GM21367 (cell line): Measurements from ENCODE around the gene PKD1.
"Not testable (repeated sequence)": the region's sequence is repeated elsewhere in the genome, so short reads cannot be mapped to it uniquely, and the experiment has no call there.

Experiments used
- ATAC-seq: cut with Tn5 transposase; IDR thresholded peaks from one replicate; pipeline ENCODE4 v1.9.1; 2021; ENCODE audit not compliant: unreplicated experiment

The PKD1 gene

DNA sequence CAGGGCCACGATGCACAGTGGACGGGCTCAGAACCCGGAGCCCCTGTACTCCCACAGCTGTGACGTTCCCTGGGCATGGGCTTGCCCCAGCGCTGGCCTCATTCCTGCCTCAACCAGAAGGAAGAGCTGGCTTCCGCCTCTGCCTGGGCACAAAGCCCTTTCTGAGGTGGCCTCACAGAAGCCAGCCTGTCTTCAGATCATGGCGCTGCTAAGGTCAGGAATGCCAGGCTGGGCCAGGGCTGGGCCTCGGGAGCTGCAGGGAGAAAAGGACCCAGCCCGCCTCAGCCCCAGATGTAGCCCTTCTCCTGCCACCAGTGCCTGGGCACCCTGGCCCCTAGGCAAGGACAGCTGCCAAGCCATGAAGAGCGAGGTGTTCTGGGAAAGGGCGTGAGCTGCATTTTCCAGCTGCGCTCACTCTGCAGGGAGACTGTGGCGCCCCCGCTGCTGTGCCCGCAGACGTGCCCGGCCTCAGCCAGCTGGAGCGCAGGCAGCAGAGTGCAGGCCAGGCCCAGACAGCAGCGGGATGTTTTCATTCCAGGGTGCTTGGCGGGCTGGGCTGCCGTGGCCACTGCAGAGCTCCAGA lies 9.4 kb downstream of the PKD1 start:
- ATAC-seq, result not testable (repeated sequence)

DNA sequence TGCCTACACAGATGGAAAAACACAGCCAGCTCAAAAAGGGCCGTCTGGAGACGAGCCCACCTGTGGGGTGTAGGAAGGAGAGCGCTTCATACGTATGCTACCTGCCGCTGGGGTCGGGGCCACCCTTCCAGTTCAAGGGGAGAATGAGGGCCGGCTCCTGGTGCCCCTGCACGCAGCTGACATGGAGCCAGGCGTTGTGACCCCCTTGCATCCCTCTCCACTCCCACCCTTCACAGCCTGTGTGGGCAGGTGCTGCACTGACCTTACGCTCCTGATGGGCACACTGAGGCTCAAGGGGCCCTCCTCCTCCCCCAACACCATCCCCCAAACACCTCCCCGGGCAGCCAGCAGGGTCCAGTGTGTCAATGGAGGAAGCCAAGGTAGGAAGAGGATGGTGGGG lies 10.1 kb downstream of the PKD1 start:
- not testable (repeated sequence) for ATAC-seq

DNA sequence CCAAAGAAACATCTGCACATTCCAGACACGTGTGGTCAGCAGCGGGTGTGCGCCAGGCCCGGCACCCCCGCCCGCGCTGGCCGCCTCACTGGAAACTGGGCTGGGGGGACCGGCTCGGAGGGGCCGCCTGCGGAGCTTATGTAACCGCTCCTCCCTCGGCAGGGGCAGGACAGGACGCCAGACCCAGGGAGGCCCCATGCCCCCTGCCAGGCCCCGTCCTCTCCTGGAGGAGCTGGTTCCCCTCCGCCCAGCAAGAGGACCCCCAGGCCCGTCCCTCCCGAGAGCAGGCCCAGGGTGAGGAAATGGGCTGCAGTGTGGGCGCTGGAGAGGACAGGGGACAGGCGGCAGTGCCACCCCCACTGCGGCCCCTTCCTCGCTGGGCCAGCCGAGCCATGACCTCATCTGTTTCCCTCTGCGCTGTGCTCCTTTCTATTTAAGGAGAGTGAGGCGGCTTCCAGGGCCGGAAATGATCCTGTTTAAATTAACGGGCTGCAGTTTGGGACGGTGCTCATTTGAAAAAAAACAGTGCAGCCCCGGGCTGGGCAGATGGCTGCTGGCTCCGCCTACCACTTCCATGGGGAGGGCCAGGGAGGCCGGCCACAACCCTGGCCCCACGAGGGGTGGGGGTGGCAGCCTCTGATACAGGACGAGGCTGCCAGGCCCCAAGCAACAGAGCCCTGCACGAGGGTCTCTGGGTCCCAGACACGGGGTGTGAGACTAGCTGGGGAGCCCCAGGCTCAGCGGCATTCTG lies 10.8 kb downstream of the PKD1 start:
- ATAC-seq, result not testable (repeated sequence)

DNA sequence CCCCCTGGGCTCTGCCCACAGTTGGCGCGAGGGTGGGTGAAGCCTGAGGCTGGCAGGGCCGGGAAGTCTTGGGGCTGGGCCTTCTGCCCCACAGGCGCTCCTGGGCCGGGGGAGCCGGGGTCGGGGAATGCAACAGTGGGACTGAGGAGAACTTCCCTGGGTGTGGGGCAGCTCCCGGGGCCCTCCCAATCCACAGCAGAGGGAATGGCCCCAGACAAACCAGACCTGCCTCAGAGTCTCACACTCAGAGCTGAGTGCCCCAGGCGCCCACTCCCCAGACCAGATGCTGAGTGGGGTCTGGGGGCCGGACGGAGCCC lies 11.4 kb downstream of the PKD1 start:
- ATAC-seq, result not testable (repeated sequence)

DNA sequence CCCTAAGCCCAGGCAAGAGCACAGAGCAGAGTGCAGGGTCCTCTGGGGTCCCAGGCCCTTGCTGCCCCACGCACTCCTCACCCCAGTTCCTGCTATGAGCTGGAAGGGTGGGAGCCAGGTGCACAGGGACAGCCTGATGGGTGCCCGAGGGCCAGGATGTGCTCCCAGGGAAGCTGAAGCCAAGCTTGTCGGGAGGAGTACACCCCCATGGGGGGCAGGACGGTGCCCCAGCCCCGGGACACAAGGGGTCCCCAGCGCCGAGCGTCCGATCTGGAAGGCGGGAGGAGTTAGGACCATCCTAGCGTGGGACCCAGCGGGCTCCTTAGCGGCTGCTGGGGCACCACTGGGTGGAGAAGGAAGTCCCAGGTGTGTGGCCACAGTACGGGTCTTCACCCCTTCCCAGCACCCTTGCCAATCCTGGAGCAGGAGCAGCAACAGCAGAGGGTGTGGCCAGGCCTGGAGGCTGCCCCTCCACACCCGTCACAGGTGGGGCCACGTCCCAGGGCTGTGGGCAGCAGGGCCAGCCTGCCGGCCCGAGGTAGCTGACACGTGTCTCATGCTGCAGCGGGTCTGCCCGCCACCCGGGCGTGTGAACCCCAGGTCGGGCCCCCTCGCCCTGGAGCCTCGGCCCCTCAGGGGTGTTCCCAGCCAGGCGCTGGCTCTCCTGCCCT lies 11.9 kb downstream of the PKD1 start:
- ATAC-seq, result not testable (repeated sequence)

DNA sequence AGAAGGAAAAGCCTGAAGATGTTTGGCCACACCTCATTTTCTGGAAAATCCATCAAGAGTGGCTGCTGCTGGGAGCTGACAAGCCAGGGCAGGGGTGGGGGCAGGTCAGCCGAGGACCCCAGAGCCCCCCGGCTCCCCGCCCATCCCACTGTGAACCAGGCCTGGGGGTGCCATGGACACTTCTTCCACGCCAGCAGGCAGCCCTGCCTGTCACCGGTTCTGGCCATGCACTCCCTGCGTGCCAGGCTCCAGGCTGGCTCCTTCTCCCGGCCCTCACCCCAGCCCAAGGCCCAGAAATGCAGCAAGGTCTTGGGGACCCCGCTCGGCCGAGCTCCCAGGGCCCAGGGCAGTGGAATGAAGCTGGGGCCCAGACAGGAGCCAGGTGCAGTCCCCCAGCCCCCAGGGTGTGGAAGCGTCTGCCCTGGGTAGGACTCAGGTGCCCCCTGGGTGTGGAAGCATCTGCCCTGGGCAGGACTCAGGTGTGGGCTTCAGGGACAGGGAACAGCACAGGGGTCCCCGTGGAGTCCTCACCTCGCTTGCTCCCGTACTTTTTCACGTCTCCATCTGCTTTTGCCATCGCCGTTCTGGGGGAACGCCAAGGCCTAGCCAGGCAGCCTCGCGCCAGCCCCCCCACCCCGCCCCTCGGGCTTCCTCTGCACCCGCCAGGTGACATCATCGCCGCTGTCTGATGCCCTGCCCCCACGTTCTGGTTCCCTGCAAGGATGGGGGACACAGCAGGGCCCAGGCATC lies 12.6 kb downstream of the PKD1 start:
- not testable (repeated sequence) for ATAC-seq

DNA sequence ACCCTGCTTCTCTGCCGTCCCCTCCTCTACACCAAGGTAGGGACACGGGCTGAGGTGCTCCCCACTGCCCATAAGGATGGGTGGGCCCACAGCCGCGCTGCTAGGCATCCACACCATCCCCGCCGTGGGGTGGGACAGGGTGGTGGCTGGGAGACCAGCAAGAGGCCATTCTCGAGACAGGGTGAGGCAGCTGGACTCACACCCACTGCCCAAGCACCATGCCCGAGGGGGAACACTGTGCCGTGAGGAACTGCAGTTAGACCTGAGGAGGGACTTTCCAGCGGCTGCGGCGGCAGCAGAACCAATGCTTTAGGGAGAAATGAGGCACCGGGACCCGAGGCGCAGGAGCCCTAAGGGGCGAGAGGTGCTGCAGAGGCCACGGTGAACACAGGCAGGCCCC lies 13.3 kb downstream of the PKD1 start:
- no peak for ATAC-seq

DNA sequence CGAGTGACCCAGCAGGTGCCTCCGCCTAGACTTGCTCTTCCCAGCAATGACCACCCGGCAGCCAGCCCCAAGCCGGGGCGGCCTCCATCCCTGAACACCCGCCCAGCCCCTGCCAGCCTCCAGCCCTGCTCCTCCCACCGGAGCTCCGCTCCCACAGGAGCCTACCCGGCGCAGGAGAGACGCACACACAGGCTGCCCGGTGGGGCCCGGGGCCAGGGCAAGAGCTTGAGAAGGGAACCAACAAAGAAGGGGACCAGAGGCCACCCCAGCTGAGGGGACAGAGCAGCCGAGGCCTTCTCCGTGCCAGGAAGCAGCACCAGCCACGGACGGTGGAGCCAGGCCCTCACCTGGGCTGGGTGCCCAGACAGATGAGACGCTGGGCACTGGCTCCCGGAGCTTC lies 13.8 kb downstream of the PKD1 start:
- no peak for ATAC-seq

DNA sequence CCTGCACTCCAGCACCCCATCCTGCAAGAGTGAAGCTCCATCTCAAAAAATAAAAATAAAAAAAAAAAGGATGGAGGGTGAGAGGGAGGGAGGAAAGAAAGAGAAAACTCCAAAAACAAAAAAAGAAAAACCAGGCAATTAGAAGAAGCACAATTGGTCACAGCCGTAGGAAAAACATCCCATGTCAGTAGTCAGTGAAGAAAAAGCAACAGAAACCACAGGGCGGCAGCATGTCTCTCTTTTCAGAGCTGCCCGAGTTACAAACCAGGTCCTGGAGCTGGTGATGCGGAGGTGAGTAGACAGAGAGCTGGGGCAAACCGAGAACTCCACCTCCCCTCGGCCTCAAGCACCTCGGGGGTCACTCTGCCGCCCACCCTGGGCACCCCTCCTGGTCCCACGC lies 14.4 kb downstream of the PKD1 start:
- not testable (repeated sequence) for ATAC-seq

DNA sequence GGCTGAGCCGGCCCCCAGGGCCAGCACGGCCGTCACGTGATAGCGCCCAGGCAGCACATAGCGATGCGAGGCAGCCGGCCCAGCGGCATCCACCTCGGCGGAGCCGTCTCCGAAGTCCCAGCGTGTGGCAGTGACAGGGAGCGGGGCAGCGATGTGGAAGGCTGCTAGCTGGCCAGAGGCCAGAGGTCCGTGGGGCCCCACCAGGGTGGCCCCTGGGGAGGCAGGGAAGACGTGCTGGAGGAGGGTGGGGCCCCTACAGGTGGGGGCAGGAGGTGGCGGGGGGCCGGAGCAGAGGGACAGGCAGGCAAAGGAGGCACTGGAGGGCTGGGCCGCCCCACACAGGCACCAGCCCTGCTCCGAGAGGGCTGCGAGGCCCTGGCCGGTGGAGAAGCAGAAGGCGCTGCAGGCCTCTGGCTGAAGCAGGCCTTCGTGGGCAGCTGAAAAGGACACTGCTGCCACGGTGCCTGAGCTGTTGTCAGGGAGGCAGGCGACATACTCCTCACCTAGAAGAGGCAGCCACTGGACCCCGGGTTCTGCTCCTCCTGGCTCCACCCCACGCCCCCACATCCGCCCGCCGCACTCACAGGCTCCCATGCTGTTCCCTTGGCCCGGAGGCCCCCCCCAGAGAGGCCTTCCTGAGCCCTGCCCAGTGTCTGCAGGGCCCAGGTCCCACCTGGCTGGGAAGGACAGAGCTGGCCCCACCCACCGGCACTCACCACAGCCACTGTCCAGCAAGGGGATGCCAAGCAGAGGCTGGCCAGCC lies 17.6 kb downstream of the PKD1 start:
- not testable (repeated sequence) for ATAC-seq

DNA sequence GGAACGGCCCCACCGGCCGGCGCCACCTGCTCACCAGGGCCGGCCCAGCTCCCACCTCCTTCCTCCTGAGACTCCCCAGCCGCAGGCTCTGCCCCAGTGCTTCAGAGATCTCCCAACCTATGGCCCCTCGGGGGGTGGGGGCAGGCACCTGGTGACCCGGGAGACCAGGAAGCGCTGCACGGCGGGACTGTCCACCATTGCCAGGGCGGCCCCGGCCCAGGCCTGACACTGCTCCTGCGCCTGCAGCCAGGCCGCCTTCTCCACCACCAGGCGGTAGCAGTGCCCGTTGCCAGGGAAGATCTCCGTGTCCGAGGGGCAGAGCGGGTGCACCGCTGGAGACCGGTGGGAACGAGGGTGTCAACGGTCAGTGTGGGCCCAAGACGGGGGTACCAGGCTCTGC lies 18.4 kb downstream of the PKD1 start:
- not testable (repeated sequence) for ATAC-seq

DNA sequence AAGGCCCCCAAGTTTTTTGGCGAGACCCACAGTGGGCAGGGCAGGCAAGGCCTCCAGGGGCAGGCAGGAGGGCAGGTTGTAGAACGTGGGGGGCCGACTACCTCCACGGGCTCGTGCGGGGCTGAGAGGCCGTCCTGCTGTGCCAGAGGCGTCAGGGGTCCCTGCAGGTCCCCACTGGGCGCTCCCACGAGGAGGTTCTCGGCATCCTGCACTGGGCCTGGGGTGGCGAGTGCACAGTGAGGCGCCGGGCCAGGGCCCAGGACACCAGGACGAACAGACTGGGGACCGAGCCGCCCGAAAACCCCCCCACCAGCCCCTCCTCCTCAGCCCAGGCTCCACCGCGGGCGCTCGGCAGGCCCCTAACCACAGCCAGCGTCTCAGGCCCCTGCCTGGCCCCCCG lies 19.3 kb downstream of the PKD1 start:
- not testable (repeated sequence) for ATAC-seq

DNA sequence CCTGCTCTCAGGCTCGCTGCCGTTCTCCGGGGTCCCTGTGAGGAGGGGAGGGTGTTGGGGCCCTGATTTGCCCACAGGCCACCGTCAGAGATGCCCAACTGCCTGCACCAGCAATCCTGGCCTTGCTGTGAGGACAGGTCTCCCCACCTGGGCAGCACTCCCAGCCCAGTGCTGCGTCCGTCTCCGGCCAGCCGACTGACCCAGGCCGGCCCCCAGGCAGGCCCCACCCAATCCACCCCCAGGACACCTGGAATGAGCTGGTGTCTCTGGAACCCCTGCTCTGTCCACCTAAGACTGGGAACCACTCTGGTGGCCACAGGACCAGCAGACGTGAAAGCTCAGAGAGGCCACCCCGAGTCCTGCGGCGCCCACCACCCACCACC lies 20.1 kb downstream of the PKD1 start:
- no peak for ATAC-seq

DNA sequence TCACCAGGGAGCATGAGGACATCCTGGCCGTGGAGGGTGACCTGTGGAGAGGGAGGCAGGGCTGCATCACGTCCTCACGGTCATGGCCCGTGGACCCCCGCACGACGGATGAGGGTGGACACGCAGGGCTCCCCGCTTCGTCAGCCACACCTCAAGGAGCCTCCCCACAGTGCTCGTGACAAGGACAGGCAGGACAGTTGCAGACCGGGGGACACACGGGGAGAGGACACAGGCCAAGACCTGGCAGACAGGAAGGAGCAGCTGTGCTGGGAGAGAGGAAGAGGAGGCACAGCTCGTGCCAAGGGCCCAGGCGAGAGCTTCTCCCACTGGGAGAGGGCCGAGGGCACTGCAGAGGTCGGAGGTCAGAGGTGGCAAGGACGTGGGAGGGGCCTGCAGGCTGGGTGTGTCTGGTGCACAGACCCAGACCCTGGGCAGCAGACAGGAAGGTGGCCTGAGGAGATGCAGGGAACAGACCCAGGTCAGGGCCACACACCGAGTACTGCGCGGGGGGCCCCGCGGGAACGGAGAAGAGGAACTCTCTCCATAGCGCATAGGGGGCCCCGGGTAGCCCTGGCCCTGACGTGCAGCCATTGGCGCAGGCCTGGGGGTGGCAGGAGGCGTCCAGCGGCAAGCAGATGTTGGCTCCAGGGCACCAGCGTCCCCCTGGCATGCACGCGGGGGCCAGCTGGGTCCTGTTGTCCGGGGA lies 20.7 kb downstream of the PKD1 start:
- ATAC-seq, result not testable (repeated sequence)

DNA sequence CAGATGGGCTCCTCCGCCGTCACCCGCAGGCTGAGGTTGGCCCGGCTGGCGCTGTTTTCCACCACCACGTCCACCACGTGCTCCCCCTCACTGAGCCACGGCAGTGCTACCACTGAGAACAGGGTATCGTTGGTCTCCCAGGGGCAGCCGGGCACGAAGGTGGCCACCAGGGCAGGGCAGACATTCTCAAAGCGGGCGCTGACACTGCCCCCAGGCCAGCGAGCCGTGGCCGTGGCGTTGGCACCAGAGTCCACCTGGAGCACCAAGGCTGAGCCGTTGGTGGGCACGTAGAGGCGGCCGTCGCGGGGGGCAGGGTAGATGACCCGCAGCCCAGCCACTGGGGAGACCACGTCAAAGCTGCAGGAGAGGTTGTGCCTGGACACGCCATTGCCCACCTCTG lies 21.5 kb downstream of the PKD1 start:
- not testable (repeated sequence) for ATAC-seq

DNA sequence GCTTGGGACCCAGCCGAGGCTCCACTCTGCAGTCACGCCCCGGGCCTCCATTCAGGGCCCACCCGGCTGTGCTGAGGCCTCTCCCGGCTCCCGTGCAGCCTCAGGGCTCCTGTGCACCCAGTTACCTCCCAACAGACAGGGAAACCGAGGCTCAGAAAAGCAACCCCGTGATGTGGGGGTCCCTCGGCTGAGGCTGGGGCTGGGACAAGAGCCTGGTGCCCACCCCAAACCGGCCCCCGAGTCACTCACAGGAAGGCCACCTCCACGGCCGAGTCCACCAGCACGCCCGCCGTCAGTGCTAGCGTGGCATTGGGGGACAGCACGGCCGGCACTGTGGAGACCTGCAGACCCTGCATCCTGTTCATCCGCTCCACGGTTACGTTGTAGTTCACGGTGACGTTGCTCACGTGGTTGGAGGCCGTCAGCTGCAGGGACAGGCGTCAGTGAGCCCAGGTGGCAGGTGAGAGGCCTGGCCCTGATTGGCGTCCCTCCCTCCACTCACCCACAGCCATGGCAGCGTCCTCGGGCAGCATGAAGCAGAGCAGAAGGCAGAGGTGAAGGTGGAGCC lies 23.1 kb downstream of the PKD1 start:
- not testable (repeated sequence) for ATAC-seq

DNA sequence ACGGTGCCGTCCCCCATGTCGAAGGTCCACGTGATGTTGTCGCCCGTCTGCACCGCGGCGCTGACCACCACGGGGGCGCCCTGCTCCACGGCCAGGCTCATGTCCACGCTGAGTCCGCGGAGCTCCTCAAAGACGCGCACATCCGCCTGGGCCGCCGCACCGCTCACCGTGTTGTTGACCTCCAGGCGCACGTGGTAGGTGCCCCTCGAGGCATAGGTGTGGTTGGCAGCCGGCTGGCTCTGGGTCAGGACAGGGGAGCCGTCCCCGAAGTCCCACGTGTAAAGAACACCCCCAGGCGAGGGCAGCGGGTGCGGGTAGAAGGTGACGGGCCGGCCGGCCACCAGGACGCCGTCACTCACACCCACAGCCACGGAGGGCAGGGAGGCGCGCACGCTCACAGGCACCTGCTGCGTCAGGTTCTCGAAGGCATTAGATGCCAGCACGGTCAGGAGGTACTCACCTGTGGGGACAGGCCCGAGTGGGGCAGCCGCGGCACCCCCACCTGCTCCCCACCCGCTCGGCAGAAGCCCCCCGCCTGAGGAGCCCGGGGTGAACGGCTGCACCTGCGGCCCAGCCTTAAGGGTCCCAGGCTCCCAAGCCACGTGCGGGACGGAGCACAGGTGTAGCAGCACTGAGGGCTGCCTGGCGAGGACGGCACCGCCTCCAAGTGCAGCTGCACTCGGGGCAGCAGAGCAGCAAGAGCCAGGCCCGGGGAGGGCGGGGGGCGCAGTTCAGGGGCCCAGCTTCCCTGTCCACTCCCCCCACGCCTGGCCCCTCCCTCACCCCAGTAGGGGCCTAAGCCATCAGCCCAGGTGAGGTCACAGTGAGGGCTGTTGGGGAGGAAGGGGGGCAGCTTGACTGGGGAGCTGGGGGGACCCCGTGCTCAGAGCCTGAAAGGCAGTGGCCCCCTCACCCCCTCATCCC lies 24.0 kb downstream of the PKD1 start:
- ATAC-seq, result not testable (repeated sequence)

DNA sequence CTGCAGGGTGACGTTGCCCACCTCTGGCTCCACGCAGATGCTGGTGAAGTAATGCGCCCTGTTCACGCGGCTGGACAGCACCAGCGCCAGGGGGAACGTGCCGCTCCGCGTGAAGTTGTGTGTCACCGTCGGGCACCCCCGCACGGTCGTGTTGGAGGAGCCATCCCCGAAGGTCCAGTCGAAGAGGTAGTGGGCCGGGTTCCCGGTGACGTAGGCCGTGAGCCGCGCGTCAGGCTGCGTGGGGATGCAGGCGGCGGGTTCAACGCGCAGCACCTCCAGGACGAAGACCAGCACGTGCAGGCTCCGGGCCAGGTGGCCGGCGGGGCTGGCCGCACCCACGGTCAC lies 24.7 kb downstream of the PKD1 start:
- ATAC-seq, result not testable (repeated sequence)
